ENCODE measurements around the gene SAP30.

DNA sequence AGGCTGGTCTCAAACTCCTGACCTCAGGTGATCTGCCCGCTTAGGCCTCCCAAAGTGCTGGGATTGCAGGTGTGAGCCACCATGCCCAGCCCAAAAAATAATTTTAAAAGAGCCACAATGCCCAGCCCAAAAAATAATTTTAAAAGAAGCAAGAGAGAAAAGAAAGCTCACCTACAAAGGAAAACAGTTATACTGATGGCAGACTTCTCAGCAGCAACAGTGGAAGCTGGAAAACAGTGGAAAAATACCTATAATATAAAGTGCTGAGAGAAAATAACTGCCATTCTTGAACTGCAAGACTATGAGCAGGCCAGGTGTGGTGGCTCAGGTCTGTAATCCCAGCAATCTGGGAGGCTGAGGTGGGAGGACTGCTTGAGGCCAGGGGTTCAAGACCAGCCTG is 23.3 kb upstream of the SAP30 start:
- no peak for TF ChIP-seq CTCF (IDR thresholded peaks at IDR 0.05; ENCODE audit: poor library complexity, severe bottlenecking)
- TF ChIP-seq RAD21 (conservative IDR thresholded peaks at IDR 0.05) = no peak

All from neural cell (in vitro differentiated cells).